GM12874 (cell line): Measurements from ENCODE around the gene ETV6.

Experiments
- TF ChIP-seq, protein P1 (sequence below): IDR thresholded peaks from 2 replicates; pipeline ENCODE4 v1.5.1; 2011; ENCODE audit warnings: low read depth, mild to moderate bottlenecking, control low read depth, low read length, moderate library complexity; ENCODE audit not compliant: insufficient read depth

The ETV6 gene

DNA sequence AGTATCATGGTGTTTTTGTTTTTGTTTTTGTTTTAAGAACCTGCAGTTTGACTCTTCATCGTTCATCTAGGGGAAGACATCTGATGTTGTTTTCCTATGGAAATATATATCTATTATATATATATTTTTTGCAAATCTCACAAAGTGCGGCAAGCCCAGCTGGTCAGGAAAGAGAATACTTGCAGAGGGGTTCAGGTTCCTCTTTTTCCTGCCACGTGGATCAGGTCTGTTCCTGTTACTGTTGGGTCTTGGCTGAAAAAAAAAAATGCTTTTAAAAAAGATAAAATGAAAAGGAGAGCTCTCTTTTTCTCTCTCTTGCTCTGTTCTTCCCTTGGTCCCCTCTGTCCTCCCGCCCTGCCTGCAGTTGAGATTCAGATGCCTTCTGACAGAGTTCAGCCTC is 241.9 kb downstream of the ETV6 start:
- TF ChIP-seq, protein P1, sequence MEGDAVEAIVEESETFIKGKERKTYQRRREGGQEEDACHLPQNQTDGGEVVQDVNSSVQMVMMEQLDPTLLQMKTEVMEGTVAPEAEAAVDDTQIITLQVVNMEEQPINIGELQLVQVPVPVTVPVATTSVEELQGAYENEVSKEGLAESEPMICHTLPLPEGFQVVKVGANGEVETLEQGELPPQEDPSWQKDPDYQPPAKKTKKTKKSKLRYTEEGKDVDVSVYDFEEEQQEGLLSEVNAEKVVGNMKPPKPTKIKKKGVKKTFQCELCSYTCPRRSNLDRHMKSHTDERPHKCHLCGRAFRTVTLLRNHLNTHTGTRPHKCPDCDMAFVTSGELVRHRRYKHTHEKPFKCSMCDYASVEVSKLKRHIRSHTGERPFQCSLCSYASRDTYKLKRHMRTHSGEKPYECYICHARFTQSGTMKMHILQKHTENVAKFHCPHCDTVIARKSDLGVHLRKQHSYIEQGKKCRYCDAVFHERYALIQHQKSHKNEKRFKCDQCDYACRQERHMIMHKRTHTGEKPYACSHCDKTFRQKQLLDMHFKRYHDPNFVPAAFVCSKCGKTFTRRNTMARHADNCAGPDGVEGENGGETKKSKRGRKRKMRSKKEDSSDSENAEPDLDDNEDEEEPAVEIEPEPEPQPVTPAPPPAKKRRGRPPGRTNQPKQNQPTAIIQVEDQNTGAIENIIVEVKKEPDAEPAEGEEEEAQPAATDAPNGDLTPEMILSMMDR, result no peak

DNA sequence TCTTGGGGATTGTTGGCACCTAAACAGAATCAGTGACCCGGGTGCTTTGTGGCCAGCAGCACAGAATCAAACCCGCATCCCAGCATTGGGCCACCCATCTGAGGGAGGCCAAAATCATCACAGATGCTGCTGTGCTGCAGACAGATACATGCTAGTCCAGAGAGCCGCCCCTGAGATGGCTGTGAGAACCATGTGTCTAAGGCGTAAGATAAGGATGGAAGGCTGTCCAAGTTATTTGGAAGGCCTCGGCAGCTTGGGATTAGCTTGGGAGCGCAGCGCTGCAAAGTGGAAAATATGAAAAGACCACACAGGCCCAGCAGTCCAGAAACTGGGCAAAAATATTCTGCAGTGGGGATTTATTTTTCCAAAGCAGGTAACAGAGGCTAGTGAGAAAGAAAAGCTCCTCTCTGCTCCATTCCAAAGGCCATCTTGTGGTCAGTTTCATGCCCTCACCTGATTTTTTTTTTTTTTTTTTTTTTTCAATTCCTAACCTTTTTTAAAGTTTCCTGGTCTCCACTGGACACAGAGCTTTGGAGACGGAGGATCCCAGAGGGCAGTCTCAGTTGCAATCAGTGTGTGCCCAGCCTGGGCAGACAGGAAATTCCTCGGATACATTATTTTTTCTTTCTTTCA is 242.4 kb downstream of the ETV6 start:
- TF ChIP-seq, protein P1, result no peak

DNA sequence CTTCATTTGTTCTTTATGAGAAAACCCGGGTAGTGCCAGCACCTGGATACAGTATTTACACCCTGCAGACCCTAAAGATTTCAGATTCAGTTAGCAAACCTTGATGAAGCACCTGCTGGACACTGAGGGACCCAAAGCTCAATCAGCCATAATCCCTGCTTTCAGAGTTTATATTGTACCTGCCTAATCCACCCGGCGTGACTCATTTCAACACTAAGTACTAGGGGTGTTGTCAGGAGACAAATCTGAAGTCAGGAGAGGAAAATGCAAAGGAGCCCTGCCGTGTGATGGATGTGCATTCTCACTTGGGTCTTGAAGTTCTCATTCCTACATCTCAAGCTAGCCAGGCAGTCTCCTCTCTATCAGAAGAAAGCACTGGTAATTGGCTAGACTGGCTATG is 244.5 kb downstream of the ETV6 start:
- TF ChIP-seq, protein P1, result no peak

DNA sequence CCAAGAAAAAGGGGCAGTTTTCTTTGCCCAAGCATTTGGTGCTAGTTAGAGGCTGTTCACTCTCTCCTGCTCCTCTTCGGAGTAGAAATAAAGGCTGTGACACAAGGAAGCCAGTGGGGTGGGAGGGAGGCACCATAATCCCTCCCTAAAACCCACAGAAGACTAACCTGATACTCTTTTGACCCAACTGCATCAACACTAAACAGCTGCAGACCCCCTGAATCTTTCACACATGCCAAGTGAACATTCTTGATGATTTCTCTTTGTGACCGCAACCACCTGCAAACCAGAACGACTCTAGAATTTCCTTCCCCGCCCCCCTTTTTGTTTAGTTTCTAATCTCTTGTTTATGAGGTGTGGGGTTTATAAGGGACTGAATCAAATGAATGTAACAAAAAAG is 245.4 kb downstream of the ETV6 start:
- TF ChIP-seq, protein P1, result no peak

DNA sequence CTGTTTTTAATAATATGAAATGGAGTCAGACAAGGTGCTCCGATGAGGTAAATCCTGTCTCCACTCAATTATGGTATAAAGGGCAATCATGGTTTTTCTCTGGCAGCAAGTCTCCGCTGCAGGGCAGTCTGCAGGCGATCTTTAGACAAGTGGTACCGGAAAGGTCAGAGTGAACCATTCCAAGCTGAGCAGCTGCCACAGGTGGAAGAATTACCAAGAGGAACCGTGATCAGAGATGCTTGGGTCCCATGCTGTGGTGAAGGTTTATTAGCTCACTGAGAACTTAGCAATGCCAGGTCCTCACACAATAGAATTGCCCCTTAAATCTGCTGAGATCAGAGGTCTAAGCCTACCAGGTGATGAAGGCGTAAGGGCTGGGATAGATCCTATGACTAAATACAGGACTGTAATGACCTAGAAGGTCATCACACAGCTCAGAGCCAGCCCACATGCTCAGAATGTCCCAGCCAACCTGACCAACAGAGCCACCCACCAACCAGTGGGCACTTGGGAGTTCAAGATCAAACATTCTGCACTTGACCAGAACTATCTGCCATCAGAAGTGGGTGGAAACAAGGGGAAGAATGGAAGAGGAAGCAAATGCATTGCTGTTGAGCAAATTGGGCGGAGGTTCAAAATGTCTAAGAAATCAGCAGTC is 246.1 kb downstream of the ETV6 start:
- TF ChIP-seq, protein P1, result no peak

DNA sequence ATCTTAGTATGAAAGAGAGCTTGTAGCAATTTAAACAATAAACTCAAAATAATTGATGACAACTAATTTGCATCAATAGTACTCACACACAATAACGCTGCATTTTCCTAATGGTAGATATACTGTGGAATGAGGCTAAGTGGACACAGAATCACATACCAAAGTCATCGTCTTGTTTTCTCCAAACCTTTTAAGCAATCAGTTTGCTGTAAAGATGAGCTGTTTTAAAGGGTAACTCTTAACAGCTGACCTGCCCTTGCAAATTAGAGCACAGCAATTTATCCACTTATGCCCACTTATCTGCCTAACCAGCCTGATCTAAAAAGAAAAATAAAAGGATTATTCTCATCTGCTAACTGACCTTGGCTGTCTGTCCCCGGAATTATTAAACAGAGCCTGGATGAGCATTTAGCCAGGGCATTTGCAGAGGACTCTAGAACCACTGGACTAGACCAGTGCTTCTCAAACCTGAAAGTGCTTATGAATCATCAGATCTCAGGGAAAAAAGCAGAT is 247.0 kb downstream of the ETV6 start:
- TF ChIP-seq, protein P1, result no peak

DNA sequence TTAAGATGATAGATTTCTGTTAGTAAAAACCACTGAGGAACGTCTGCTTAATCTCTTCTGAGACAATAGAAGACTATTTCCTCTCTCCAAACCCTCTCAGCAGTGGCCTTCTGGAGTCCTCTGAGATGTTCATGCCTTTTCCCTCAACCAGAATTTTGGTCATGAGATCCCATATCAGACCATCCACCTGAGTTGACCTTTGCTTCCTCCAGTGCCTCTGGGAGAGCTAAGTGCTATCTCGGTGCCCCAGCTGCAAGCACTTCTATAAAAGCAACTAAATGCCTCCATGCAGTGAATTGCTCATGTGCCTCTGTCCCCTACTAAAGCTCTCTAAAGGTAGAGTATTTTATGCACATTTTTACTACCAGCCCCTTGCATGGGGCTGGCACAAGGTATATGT is 248.4 kb downstream of the ETV6 start:
- TF ChIP-seq, protein P1, result no peak
